ENCODE measurements around the gene SIVA1. TPM values are rescaled to one million over a fixed set of nuclear protein-coding genes. Genes with fewer than 3 reads are reported as not detected.

The SIVA1 gene
- total and polyA plus RNA-seq, 2 donors: 39.9 to 280 TPM

DNA sequence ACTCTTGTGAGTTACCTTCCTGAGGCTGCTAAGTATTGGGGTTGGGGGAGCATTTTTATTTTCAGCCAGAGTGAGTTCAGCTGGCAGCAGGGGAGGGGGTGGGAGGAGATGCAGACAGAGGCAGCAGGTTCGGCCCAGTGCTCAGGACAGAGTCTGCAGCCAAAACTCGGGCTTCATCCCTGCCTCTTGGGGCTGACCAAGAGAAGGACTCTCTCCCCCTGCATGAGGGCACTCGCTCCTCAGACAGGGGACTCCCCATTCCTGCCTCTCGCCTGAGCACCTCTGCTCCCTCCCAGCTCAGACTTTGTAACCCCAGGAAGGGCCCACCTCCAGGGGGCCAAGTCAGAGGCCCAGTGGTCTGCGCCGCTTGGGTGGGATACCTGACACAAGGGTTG lies 43.7 kb downstream of the SIVA1 start:
- Histone ChIP-seq H3K27ac (ENCODE audit: low read depth) (no peak overlapping the region), H3K36me3 (ENCODE audit: insufficient read depth) (no peaks in the 10 kb centered on the region), H3K4me1 (ENCODE audit: insufficient read depth) (peaks cover 4% of the 10 kb centered on the region), H3K4me3 (ENCODE audit: low read depth, low read length) (no peak overlapping the region)
- 84% methylated on average over 6 of the region's 6 CpGs for WGBS
- DNase-seq (ENCODE audit: extremely low spot score): no peak

DNA sequence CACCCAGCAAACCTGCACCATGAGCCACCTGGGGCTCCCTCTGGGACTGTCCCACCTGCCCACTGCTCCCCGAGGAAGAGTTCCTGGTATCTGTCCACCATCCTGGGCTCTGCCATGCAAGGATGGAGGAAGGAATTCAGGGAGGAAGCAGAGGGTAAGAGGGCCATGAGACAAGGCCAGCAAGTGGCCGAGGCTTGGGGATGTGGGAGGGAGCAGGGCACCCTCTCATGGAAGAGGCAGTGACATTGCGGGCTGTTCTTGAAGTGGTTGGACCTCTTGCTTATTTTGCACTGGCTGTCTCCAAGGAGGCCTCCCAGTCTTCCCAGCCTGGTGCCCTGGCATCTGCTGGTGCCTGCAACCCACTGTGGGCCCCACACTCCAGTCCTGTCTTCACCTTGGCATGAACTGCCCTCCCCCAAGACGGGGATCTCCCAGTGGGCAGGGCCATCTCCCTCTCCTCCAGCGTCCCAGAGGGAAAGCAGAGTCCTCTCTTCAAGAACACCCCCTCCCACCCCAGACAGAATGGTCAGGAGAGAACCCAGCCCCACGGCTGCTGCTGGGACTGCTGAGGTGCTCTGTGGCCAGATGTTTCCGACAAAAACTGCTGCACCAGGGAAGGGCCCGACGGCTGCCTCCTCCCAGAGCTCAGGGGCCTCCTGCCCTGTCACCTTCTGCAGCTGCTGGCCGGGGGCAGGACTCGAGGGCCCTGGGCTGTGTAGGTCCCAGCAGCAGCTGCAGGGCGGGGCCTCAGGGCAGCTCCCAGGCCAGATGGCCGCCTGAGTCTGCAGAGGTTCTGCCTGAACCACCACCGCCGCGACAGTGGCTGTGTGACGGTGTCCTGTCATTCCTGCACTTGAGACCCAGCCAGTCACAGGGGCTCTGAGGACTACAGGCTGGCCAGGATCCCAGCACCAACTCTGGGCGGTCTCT lies 44.4 kb downstream of the SIVA1 start:
- Histone ChIP-seq H3K4me3 (ENCODE audit: low read depth, low read length) (no peak overlapping the region), H3K27ac (ENCODE audit: low read depth) (no peak overlapping the region), H3K36me3 (ENCODE audit: insufficient read depth) (no peaks in the 10 kb centered on the region), H3K4me1 (ENCODE audit: insufficient read depth) (peaks cover 6% of the 10 kb centered on the region)
- DNase-seq (ENCODE audit: extremely low spot score): no peak
- 52% methylated on average over 18 of the region's 18 CpGs for WGBS

DNA sequence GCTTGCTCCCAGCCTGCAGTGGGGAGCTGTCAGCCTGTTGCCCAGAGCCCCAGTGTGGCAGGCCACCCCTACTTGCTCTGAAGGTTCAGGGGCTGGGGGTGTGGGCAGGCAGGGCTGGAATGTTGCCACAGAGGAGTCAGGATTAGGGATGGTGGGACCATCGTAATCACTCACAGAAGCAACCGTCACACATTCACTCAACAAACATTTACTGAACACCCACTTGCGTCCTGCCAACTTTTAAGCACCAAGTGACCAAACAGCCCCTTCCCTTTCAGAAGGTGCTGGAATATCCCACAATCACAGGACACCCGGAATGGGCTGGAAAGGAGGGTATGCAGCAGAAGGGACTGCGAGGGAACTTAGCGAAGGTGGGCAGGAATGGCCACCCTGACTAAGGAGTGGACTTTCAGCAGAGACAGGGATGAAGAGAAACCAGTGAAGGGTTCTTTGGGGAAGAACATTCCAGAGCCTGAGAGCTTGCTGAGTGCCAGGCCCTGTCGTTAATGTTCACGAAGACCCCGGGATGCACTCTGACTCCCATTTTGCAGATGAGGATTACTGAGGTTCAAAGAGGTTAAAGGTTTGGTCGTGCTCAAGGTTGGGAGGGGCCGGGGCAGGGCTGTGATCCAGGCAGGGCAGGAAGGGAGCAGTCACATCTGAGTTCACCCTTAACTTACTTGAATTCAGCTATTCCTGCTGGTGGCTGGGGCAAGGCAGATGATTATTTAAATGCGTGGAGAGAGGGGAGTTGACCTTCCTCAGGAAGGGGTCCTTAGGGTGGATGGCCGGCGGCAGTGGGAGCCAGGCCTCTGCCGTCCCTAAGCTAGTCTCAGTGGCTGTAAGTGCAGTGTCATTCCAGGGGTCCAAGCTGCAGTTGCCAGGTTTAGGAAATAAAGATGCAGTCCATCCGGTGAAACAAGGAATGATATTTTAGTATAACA lies 45.6 kb downstream of the SIVA1 start:
- no peak for DNase-seq (ENCODE audit: extremely low spot score)
- peaks cover 4% of the 10 kb centered on the region for H3K4me1 ChIP-seq (ENCODE audit: insufficient read depth)
- no peak overlapping the region for H3K4me3 ChIP-seq (ENCODE audit: low read depth, low read length)
- H3K27ac ChIP-seq (ENCODE audit: low read depth): peak overlapping the region; percentile 3
- H3K36me3 ChIP-seq (ENCODE audit: insufficient read depth): no peaks in the 10 kb centered on the region
- WGBS: 80% methylated on average over 16 of the region's 16 CpGs

DNA sequence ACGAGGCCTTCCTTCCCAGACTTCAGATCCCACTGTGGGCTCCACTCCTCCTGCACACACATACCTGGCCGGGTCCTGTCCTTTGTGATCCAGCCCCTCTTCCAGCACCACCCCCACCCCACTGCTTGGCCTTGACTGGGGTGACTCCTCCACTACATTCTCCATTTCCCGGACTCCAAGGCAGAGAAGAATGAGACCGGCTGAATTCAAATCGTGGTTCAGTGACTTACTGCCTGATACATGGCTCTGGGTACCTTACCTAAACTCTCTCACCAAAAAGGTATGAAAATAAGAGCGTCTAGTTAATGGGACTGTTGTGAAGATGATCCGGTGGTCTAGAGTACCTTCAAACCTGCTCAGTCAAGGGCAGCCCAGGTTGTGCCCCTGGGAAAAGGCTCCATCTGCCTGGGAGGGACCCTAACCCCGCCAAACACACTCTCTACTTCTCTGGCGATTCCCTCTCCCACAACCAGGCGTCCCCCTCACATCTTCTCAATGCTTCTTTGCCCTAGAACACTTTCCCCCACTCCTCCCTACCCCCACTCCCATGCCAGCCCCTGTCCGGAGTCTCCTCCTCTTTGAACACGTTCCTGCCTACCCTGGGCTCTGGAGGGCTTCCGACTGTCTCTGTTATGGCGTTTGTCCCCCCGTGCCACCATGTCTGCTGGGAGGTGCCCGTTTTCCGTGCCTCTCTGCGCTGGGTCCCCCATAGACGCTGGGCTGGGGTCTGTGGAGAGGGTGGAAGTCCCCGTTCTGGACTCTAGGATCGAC lies 46.5 kb downstream of the SIVA1 start:
- DNase-seq (ENCODE audit: extremely low spot score): peak; percentile 54
- H3K4me3 ChIP-seq (ENCODE audit: low read depth, low read length): peak overlapping the region; percentile 62
- H3K36me3 ChIP-seq (ENCODE audit: insufficient read depth): no peaks in the 10 kb centered on the region
- H3K4me1 ChIP-seq (ENCODE audit: insufficient read depth): peaks cover 4% of the 10 kb centered on the region
- WGBS: 19% methylated on average over 21 of the region's 21 CpGs
- peak overlapping the region; percentile 96 for H3K27ac ChIP-seq (ENCODE audit: low read depth)

DNA sequence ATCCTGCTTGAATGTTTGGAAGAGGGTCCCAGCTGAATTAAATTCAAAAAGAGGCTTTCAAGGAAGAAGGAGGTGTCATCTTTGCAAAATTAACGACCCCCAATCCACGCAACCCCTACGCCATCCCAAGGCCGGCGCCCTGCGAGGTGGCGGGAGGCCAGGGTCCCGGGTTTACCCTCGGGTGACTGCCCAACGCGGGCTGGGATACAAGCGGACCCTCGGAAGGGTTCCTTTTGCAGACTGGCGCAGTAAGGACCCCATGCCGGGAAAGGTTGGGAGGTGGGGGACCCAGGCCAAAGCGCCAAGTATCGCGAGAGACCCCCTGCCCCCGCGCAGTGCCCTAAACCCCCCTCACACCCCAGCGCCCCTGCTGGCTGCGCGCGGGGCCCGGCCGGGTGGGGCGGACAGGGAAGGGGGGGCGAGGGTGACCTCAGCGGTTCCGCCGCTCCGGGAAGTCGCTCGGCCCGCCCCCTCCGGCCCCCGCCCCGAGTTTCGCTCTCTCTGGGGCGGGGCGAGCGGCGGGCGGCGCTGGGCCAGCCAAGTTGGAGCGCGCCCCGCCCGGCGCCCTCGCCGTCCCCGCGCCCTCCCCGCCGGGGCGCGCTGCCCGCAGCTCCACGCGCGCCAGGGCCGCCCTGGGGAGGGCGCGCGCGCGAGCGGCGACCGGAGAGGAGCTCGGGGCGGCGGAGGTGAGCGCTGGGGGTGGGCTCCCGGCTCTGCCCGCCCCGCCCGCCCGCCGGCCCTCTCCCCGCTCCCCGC lies 47.2 kb downstream of the SIVA1 start:
- Histone ChIP-seq H3K36me3 (ENCODE audit: insufficient read depth) (no peaks in the 10 kb centered on the region), H3K4me1 (ENCODE audit: insufficient read depth) (peaks cover 4% of the 10 kb centered on the region), H3K27ac (ENCODE audit: low read depth) (peak overlapping the region; percentile 96), H3K4me3 (ENCODE audit: low read depth, low read length) (peak overlapping the region; percentile 62)
- under 1% methylated on average over 83 of the region's 83 CpGs for WGBS
- DNase-seq (ENCODE audit: extremely low spot score): no peak

DNA sequence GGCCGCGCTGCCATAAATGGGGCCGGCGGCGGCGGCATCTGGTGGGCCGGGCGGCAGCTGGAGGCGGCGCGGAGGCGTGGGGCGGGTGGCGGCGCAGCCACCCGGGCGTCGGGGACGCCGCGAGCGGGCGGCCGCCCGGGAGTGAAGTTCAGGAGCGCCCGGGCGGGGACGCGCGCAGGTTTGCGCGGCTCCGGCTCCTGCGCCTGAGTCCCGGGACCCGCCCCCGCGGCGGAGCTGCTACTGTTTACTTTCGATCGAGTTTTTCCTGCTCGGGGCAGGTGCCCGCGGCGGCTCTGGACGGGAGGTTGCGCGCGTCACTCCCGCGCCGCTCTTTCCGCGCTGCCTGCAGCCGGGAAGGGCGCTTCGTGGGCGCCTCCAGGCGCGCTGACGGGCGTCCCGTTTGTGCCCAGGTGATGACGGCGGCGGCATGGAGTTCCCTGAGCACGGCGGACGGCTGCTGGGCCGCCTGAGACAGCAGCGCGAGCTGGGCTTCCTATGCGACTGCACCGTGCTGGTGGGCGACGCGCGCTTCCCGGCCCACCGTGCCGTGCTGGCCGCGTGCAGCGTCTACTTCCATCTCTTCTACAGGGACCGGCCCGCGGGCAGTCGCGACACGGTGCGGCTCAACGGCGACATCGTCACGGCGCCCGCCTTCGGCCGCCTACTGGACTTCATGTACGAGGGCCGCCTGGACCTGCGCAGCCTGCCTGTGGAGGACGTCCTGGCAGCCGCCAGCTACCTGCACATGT lies 48.0 kb downstream of the SIVA1 start, which contains the start of gene ZBTB42:
Gene ZBTB42 (plus strand): TSS at position 331 of the 749 bp plus-strand sequence. CDS start 97 bp downstream, at position 428.
- WGBS: 2% methylated on average over 105 of the region's 105 CpGs
- Histone ChIP-seq H3K4me1 (ENCODE audit: insufficient read depth) (peaks cover 4% of the 10 kb centered on the region), H3K27ac (ENCODE audit: low read depth) (peak within 1 kb of the TSS; percentile 96), H3K36me3 (ENCODE audit: insufficient read depth) (no peaks in the 10 kb centered on the region), H3K4me3 (ENCODE audit: low read depth, low read length) (peak within 1 kb of the TSS; percentile 62)
- no peak for DNase-seq (ENCODE audit: extremely low spot score)

DNA sequence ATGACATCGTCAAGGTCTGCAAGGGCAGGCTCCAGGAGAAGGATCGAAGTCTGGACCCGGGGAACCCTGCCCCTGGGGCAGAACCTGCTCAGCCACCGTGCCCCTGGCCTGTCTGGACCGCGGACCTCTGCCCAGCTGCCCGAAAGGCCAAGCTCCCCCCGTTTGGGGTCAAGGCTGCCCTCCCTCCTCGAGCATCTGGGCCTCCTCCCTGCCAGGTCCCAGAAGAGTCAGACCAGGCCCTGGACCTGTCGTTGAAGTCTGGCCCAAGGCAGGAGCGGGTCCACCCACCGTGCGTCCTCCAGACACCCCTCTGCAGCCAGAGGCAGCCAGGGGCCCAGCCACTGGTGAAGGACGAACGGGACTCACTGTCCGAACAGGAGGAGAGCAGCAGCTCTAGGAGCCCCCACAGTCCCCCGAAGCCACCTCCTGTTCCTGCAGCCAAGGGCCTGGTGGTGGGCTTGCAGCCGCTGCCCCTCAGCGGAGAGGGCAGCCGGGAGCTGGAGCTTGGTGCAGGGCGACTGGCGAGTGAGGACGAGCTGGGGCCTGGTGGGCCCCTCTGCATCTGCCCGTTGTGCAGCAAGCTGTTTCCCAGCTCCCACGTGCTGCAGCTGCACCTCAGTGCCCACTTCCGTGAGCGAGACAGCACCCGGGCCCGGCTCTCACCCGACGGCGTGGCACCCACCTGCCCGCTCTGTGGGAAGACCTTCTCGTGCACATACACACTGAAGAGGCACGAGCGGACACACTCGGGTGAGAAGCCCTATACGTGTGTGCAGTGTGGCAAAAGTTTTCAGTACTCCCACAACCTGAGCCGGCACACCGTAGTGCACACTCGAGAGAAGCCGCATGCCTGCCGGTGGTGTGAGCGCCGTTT lies 48.8 kb downstream of the SIVA1 start:
- 78% methylated on average over 45 of the region's 45 CpGs for WGBS
- peaks cover 4% of the 10 kb centered on the region for H3K4me1 ChIP-seq (ENCODE audit: insufficient read depth)
- no peak overlapping the region for H3K27ac ChIP-seq (ENCODE audit: low read depth)
- no peak for DNase-seq (ENCODE audit: extremely low spot score)
- H3K36me3 ChIP-seq (ENCODE audit: insufficient read depth): no peaks in the 10 kb centered on the region
- peak overlapping the region; percentile 62 for H3K4me3 ChIP-seq (ENCODE audit: low read depth, low read length)

DNA sequence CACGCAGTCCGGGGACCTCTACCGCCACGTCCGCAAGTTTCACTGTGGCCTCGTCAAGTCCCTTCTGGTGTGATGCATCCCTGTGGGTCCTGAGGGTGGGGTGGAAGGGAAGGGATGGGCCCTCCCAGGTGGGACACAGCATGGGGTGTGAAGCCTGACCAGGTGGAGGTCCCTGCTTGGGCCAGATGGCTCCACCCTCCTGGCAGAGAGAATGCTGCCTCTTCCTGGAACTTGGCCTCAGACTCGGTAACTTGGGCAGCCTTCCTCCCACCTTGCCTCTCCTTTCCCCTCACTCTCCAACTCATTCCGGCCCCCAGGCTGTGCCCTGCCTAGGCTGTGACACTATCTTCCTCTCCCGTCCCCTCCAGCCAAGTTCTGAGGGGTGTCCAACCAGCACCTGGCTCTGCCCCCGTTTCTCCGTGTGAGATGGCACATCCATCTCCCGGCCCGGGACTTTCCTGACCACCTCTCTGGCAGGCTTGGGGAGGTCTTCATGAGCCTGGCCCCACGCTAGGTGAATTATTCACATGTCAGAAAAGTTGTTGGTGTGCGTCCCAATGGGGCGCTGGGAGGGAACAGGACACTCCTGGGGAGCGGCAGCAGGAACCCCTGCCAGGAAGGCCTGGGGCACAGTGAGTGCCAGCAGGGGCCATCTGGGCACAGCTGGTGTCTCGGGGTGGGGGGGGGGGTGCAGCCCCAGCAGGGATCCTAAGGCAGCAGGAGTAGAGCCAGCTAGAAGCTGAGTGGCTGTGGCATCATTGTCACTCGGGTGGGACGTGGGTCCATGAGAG lies 49.6 kb downstream of the SIVA1 start:
- Histone ChIP-seq H3K4me3 (ENCODE audit: low read depth, low read length) (no peak overlapping the region), H3K27ac (ENCODE audit: low read depth) (no peak overlapping the region), H3K36me3 (ENCODE audit: insufficient read depth) (no peaks in the 10 kb centered on the region), H3K4me1 (ENCODE audit: insufficient read depth) (peaks cover 4% of the 10 kb centered on the region)
- 94% methylated on average over 20 of the region's 20 CpGs for WGBS
- DNase-seq (ENCODE audit: extremely low spot score): no peak

DNA sequence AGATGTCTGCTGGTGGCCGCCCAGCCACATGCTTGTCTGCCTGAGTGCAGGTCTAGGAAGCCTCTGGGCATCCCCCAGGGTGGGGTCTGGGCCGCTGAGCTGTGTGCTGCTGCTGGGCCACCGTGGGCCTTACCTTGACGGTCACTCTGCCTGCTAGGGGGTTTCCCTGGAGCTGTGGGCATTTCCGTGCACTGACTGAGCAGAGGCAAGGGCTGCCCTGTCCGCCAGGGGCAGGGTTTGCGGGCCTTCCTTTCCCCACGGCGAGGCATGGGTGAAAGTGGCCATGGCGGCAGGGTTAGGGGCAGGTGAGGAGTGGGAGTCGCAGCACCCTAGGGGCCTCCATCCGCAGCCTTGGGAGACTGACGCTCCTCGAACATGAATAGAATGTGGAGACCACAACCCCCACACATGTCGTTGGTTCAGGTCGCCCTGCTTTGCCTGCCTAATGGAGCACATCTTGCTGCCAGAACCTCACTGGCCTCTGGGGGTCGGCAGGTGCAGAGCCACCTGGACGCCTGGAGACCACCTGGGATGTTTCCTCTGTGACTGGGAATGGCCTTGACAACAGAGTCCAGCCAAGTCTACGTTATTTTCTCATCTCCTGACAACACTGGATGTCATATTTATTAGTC lies 50.4 kb downstream of the SIVA1 start:
- Histone ChIP-seq H3K27ac (ENCODE audit: low read depth) (no peak overlapping the region), H3K4me1 (ENCODE audit: insufficient read depth) (peaks cover 4% of the 10 kb centered on the region), H3K36me3 (ENCODE audit: insufficient read depth) (no peaks in the 10 kb centered on the region), H3K4me3 (ENCODE audit: low read depth, low read length) (no peak overlapping the region)
- DNase-seq (ENCODE audit: extremely low spot score): no peak
- WGBS: 84% methylated on average over 19 of the region's 19 CpGs

DNA sequence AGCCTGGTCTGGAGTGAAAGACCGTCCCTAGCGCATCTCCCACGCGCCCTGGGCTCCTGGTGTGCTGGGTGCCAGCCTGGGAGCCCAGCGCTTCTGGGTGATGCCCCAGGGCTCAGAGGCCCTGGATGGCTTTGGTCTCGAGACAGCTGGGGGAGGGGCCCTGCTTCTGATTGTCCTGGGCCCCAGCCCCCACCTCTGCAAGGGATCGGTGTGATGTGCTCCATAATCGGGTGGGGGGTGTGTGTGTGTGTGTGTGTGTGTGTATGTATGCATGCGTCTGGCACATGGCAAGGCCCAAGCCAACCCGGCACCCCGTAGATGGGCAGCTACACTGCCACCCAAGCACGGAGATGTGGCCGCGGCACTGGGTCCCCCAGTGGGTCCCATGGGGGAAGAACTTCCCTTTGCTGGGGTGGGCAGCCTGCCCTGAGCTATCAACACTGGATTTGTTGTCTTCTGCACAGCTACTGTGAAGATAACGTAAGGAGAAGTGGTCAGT lies 51.0 kb downstream of the SIVA1 start:
- no peak for DNase-seq (ENCODE audit: extremely low spot score)
- Histone ChIP-seq H3K27ac (ENCODE audit: low read depth) (no peak overlapping the region), H3K36me3 (ENCODE audit: insufficient read depth) (no peaks in the 10 kb centered on the region), H3K4me1 (ENCODE audit: insufficient read depth) (peaks cover 4% of the 10 kb centered on the region), H3K4me3 (ENCODE audit: low read depth, low read length) (no peak overlapping the region)
- 84% methylated on average over 15 of the region's 15 CpGs for WGBS

Measured in urinary bladder (tissue), 4 donors.